HG02798 (cell line): ENCODE measurements around the gene LARGE1.

Experiments
- ATAC-seq: cut with Tn5 transposase; IDR thresholded peaks from one replicate; pipeline ENCODE4 v1.9.1; 2021; ENCODE audit warnings: mild to moderate bottlenecking; ENCODE audit not compliant: unreplicated experiment, poor library complexity

LARGE1 gene

DNA sequence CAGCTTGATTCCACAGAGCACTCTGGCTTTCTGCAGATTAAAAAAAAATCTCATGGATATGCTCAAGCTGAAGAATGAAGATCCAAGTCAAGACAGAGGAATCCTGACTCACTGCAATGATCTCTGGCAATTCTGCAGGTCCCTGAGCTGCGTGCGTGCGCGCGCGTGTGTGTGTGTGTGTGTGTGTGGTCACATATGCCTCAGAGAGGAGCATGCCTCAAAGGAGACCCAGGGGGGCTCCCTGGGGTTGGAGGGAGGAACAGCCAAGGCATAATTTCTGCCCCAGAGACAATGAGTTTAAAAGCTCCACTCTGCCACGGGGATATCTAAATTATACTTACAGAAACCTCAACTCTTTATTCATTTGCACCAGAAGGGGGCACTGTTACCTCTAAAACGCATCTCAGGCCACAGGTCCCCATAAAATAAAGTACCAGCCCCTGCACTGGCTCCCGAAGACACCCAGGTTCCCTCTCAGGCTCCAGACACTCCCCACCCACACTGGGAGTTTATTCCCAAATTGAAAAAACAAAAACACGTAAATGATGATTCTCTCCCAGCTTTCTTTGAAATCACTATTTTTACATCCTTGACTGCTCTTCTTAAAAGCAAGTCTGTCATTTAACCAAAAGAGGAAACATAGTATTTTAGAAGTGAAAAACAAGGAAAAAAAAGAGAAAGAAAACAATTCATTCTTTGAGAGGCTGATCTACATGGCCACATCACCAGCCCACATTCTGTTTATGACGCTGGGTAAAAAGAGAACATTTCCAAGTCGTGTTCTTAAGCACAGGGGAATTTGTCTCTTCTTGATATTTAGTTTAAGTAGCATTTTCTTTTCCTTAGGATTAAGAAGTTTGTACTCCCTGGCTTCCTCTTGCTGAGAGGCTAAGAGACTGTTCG, 401.0 kb downstream of the LARGE1 start:
- peak; percentile 33 for ATAC-seq

DNA sequence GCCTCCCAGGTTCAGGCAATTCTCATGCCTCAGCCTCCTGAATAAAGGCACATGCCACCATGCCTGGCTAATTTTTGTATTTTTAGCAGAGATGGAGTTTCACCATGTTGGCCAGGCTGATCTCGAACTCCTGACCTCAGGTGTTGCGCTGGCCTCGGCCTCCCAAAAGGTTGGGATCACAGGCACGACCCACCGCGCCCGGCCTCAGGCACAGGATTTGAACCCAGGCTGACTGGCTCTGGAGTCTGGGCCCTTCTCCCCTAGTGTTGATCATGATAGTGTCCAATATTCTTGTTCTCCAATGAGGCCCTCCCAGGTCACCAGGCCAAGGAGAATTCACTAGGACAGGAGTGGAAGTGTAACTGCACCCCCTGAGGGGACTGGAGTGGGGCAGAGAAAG, 401.9 kb downstream of the LARGE1 start:
- ATAC-seq: no peak

DNA sequence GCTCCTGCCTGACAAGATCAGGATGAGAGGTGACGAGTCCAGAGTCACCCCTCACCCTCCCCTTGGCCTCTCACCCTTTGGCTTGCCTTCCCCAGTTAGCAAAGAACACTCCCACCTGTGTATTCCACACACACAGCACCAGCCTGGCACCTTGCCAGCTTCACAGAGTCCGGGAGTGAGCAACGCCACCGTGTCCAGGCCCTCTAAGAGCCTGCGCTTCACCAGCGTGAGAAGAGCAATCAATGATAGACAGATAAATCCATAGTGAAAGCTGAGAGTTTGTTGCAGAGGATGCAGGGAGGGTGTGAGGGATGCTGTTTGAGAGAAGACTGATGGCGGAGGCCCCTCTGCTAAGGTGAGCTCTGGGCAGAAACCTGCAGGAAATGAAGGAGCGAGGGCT, 404.5 kb downstream of the LARGE1 start:
- ATAC-seq: no peak

DNA sequence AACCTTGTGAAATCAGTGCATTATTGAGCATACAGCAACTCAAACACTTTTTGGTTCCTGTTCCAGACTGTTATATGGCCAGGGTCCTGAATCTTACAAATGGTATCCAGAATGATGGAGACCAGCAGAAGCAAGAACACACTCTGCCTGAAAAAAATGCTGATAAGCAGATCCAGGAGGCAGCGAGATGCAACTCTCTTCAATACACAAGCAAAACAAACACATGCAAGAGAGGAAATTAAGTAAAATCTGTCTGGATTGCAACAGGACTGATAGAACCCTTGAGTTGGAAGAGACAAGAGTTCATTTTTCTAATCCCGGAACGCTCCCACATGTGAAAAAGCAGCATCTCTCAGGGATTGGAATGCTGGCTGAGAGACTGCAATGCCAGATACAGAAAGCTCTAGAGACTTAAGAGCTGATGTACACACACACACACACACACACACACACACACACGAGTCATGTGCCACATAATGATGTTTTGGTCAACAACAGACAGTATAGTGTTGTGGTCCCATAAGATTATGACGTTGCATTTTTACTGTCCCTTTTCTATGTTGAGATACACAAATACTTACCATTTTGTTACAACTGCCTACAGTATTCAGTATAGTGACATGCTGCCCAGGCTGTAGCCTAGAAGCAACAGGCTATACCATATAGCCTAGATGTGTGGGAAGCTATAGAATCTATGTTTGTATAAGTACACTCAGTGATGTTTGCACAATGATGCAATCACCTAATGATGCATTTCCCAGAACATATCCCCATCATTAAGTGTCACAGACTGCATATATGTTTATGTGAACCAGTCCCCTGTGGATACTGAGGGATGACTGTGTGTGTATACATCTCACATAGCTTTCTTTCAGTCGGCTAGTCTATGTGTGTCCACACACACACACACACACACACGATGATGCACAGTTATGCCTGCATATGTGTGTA, 406.6 kb downstream of the LARGE1 start:
- no peak for ATAC-seq

DNA sequence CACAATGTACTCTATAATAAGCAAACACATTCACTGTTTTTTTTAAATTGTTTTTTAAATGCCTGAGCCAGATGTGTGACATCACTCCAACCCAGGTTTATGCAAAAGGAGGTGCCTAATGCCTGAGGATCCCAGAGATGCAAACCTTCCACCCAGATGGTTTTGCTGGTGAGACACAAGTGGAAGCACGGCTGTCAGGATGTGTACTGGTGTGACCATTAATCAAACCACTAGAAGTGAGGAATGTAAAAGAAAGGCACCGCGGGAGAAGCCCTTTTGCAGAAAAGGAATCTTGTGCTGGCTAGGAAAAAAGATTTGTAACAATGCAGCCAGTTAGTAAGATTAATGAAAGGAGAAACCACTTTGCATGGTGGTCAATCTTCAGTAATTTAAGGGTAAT, 407.4 kb downstream of the LARGE1 start:
- ATAC-seq: no peak

DNA sequence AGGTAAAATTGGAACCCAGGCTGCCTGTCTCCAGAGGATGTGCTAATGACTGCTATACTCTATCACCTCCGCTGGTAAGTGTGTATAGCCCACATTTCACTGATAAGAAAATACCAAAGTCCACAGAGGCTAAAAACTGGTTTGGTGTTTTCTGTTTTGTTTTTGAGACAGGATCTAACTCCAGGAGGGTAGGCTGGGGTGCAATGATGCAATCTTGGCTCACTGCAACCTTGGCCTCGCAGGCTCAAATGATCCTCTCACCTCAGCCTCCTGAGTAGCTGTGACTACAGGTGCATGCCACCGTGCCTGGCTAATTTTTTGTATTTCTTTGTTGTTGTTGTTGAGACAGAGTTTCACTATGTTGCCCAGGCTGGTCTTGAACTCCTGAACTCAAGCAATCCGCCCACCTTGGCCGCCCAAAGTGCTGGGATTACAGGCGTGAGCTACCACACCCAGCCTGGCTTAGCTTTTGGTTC, 409.8 kb downstream of the LARGE1 start:
- no peak for ATAC-seq

DNA sequence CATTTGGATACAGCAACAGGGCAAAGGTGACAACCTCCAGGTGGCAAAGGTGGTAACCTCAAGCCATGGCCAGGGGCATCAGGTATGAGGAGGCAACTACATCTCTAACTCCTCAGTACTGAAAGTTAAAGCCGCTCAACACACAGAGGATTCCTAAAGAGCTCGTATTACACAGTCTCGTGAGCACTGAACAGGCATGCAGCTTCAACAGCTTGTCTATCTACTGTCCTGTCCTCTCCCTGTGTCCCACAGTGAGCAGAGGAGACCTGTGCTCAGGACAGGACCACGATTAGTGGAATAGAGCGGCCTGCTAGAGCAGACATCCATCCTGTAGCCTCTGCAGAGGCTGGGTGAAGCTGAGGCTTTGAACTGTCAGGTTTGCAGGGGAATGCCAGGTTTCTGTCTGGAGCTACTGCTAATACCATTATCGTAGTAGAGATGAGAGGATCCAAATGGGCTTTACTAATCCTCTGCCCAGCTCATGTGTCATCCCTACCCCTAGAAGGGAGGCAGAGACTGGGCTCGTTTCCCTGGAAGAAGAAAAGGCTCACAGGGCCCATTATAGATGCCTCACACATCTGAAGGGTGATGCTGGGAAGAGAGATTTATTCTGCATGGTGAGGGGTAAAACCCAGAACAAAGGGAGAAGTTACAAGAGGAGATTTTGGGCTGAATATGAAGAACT, 415.2 kb downstream of the LARGE1 start:
- no peak for ATAC-seq

DNA sequence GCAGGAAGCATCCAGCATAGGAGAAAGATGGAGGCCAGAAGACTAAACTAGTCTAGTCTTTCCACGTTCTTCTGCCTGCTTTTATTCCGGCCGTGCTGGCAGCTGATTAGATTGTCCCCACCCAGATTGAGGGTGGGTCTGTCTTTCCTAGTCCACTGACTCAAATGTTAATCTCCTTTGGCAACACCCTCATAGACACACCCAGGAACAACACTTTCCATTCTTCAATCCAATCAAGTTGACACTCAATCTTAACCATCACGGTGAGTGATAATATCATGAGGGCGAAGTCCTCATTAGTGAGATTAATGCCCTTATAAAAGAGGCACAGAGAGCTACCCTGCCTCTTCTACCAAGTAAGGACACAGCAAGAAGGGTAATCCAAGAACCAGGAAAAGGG, 424.2 kb downstream of the LARGE1 start:
- no peak for ATAC-seq

DNA sequence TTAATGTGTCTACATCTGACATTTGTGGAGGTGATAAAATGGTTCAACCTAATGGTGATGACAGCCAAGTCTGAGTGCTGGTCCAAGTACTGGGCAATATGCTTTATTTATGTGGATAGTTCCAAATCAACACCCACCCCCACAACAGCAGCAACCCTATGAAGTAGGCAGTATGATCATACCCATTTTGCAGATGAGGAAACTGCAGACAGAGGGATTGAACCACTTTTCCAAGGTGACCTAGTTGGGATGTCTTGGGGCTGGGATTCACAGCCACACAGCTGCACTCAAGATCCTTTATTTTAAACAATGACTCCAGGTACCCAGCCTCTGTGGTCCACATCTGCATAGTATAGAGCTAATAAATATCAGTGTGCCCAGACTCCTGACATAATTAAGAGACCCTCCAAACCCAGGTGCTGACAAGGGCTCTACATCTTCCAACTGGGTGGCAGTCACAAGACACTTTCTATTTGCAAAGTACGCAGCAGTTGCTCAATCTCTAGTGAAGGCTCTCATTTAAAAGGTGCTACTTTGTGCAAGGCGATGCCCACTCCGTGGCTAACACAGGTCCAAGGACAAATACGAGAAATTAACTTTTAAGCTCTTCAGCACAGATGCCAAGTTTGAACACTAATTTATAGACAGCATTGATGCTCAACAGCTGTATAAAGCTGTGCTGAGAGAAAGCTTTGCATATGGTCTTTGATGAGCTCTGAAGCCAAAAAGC, 426.6 kb downstream of the LARGE1 start:
- ATAC-seq: no peak

DNA sequence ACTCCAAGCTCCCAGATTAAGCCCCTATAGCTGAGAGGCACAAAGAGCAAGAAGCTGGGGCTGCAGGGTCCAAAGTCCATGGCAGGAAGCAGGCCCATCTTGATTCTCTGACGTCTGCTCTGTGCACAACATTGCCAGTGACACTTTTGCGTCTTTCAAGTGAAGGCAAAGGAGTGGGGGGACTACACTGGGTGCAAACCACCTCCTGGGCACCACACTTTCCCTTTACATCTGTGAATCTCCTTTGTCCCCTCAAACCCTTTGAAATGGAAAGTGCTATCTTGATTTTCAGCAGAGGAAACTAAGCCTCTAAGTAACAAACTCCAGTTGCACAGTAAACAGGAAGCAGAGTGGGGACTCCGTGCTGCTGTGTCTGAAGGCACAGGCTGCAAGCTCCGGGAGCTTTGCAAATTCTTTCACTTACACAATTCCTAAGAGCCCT, 428.0 kb downstream of the LARGE1 start:
- no peak for ATAC-seq

DNA sequence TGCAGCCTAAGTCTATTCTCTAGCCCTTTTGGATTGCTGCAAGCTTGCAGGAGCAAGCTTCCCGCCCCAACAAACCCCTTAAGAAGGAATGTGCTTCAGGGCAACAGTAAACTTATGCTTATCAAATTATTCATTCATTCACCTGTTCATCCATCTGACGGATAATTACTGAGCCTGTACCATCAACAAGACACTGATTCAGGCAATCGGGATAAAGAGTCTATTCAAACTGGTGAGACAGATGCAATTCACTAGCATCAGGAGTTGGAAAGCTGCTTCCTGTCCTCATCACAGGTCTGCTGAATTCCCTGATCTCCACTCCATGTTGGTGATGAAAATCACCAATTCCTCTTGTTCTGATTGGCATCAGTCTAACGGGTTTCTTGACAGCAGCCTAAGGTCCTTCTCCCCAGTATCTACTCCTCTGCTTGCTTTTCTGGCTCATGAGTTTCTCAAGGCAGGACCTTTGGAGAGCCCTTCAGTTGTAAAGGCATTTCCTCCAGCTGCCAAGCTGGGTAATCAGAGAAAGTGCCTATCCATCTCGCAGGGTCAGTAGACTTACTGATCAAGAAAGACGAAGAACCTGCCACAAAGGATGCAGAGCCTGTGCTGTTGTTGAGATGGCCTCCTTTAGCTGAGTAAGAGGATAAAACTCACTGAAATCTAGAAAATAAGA, 433.1 kb downstream of the LARGE1 start:
- ATAC-seq: no peak

DNA sequence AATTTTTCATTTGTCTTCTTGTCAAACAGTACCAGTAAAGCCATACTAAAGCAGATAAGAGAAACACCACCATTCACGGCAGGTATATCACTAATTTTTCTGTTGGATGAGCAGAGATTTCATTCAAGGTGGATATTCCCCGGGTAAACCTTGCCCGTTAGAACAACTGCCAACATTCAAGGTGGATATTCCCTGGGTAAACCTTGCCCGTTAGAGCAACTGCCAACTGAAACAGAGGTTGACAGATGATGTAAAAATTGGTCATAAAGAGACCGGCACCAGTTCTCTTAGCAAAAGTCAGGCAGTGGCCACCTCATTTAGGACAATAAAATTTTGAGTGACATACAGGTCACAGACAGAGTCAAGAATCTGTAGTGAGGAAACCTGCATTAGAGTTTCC, 438.7 kb downstream of the LARGE1 start:
- no peak for ATAC-seq

DNA sequence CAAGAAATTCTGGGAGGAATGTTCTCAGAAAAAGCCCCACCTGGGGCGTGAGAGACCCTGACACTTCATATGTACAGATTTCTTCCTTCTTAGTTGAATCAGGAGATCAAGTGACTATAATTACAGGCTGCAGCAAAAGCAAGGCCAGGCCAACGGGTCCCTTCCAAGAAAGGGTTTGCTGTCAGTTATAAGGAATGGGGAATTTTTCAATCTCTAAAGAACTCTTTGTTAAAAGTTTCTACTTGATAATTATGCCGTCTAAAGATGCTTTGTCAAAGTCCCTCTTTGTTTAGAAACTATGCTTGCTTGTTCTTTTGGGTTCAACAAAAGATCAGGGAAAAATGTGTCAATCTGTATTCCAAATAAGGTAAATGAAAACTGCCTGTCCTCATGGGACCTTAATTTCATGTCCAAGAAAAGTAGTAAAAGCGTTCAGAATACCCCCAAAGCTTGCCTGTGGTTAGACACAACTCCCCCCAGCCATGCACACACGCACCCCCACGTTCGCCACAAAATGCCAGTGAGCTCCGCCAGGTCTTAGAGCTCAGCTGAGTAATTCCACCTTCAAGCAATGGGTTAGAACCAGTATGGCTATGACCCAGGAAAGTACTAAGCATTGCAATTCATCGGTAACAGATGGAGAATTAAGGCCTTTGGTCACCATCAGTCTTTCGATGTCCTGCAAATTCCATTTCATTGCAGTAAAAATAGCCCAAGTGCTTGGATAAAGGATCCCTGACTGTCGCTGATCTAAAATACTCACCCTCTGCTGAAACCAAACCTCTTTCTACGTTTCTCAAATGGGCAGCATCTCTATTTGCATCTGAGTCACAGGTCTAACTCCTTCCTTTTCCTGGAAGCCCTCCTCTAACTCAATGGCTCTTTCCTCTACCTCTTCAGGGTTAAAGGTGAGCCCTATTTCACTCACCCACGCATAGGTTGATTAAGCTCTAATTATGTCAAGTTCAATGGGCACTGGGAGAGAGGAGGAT, 442.9 kb downstream of the LARGE1 start:
- no peak for ATAC-seq

DNA sequence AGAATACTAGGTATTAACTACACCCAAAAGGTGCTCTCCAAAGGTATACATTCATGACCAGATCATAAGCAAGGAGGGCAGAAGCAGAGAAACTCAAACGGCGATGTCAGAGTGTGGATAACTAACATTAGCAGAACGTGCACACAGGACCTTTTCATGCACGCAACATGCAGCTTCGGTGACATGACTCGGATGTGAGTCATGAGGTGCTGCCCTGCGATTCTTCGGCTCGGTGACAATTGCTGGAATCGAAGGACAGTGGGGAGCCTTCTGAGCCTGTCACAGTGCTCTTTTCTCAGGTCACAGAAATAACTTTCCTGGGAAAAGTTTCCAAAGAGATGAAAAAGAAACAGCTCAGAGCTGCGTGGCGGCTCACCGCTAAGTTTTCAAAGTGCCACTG, 443.6 kb downstream of the LARGE1 start:
- ATAC-seq: no peak

DNA sequence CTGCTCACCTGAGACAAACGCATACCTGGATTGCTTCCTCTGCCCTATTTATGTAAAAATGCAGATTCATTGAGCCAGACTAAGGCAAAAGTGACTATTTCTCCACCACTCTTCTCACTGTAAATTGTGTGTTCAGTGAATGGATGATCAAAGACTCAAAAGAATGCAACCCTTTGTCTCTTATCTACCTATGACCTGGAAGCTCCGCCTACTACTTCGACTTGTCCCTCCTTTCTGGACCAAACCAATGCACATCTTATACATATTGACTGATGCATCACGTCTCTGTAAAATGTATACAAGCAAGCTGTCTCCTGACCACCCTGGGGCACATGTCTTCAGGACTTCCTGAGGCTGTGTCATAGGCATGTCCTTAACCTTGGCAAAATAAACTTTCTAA, 444.1 kb downstream of the LARGE1 start:
- ATAC-seq: no peak

DNA sequence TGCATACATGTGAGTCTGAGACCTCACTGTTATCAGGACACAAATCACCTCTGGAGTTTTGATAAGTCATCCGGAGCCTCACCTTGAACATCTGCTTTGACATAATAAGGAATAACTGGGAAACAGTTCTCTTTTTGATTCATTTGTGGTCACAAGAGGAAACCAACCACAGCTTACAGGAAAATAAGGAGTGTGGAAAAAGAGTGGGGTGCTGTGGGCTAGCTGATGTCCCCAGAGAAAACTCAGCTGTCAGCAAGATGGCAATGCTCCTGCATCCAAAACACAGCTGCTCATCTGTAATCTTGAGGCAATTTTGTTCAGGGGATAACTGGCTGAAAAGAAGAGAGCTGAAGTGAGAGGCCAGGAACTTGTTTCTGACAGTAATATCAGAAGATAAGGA, 445.7 kb downstream of the LARGE1 start:
- no peak for ATAC-seq

DNA sequence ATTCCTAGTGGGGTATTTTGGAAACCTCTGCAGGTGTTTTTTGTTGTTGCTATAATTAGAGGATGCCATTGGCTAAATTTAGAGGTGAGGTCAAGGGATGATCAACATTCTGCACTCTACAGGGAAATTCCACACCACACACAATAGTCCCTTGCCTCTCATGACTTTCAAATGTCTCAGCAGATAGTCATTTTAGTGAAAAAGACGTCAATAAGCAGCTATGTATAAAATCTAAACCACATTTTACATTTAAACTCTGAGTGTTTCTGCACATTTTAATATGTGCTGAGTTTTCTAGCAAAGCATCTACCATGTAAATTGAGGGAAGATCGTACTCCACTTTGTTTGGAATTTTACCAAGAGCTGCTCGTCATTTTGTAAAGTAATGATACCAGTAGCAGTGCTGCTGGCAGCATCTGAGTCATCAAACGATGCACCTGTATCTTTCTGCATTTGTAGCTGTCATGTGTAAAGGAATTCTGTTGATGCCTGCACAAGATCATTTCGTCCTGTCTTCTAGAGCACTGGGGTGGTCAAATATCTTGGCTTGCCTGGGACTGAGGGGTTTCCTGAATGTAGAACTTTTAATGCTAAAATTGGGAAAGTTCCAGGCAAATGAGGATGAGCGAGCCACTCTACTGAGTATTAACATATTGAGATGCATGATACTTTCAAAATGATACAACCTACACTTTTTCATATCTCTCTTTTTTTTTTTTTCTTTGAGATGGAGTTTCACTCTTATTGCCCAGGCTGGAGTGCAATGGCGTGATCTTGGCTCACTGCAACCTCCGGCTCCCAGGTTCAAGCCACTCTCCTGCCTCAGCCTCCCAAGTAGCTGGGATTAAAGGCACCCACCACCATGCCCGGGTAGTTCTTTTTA, 447.6 kb downstream of the LARGE1 start:
- ATAC-seq: peak; percentile 57
